ENCODE results near the gene PEPD.

PEPD gene

GRCh38 chr19:33437821-33438671 lies 83.5 kb downstream of the PEPD start:
- Histone ChIP-seq H3K9me3 (ENCODE audit: insufficient read depth, low read length) (no peaks in the 10 kb centered on the region), H3K27me3 (ENCODE audit: low read length) (no peaks in the 10 kb centered on the region), H3K36me3 (ENCODE audit: low read length) (no peaks in the 10 kb centered on the region), H4K20me1 (ENCODE audit: low read depth, low read length) (no peaks in the 10 kb centered on the region), H3K9me2 (replicated peaks; ENCODE audit: insufficient read depth, low read length) (no peaks in the 10 kb centered on the region), H3K9ac (ENCODE audit: low read length) (no peak overlapping the region), H2AFZ (ENCODE audit: low read depth, low read length, severe bottlenecking) (no peak overlapping the region), H3K79me2 (ENCODE audit: insufficient read depth, low read length) (no peaks in the 10 kb centered on the region), H3K27ac (ENCODE audit: low read depth, low read length) (no peak overlapping the region), H3K4me2 (ENCODE audit: low read depth, low read length, poor library complexity, severe bottlenecking) (no peak overlapping the region), H3F3A (ENCODE audit: insufficient read depth) (no peaks in the 10 kb centered on the region), H3K4me3 (ENCODE audit: insufficient read depth, low read length, poor library complexity, severe bottlenecking) (no peak overlapping the region)
- TF ChIP-seq, protein P1, sequence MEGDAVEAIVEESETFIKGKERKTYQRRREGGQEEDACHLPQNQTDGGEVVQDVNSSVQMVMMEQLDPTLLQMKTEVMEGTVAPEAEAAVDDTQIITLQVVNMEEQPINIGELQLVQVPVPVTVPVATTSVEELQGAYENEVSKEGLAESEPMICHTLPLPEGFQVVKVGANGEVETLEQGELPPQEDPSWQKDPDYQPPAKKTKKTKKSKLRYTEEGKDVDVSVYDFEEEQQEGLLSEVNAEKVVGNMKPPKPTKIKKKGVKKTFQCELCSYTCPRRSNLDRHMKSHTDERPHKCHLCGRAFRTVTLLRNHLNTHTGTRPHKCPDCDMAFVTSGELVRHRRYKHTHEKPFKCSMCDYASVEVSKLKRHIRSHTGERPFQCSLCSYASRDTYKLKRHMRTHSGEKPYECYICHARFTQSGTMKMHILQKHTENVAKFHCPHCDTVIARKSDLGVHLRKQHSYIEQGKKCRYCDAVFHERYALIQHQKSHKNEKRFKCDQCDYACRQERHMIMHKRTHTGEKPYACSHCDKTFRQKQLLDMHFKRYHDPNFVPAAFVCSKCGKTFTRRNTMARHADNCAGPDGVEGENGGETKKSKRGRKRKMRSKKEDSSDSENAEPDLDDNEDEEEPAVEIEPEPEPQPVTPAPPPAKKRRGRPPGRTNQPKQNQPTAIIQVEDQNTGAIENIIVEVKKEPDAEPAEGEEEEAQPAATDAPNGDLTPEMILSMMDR (IDR thresholded peaks at IDR 0.05; ENCODE audit: insufficient read depth, low read length, poor library complexity, severe bottlenecking): no peak

DNA sequence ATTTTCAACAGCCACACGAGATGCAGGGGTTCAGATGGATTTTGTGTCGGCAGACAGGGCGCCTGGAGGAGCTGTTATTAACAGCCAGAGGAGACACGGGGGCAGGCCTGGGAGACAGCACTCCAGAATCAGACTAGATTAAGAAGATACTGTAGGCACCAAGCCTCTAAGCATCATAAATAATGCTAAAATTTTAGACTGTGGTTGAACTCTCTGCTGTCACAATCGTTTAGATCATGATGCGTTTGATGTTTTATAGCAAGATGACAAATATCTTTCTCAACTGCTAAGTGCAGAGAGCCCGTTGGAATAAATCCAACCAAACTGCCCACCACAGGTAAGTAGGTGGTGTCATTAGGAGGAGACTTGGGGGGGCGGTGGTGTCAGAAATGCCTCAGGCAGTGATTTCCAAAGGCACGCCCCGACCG lies 84.2 kb downstream of the PEPD start:
- no peak overlapping the region for H3K9ac ChIP-seq (ENCODE audit: low read length)
- H3K27ac ChIP-seq (ENCODE audit: low read depth, low read length): no peak overlapping the region
- TF ChIP-seq, protein P1 (IDR thresholded peaks at IDR 0.05; ENCODE audit: insufficient read depth, low read length, poor library complexity, severe bottlenecking): no peak
- TF ChIP-seq EZH2phosphoT487 (conservative IDR thresholded peaks at IDR 0.05; ENCODE audit: low read length): no peak
- no peak overlapping the region for H3K4me3 ChIP-seq (ENCODE audit: insufficient read depth, low read length, poor library complexity, severe bottlenecking)
- H3K4me2 ChIP-seq (ENCODE audit: low read depth, low read length, poor library complexity, severe bottlenecking): no peak overlapping the region
- H2AFZ ChIP-seq (ENCODE audit: low read depth, low read length, severe bottlenecking): no peak overlapping the region
- no peaks in the 10 kb centered on the region for H4K20me1 ChIP-seq (ENCODE audit: low read depth, low read length)
- H3K27me3 ChIP-seq (ENCODE audit: low read length): no peaks in the 10 kb centered on the region
- no peaks in the 10 kb centered on the region for H3K9me2 ChIP-seq (replicated peaks; ENCODE audit: insufficient read depth, low read length)
- H3K79me2 ChIP-seq (ENCODE audit: insufficient read depth, low read length): no peaks in the 10 kb centered on the region
- no peaks in the 10 kb centered on the region for H3F3A ChIP-seq (ENCODE audit: insufficient read depth)
- no peaks in the 10 kb centered on the region for H3K9me3 ChIP-seq (ENCODE audit: insufficient read depth, low read length)
- H3K36me3 ChIP-seq (ENCODE audit: low read length): no peaks in the 10 kb centered on the region

DNA sequence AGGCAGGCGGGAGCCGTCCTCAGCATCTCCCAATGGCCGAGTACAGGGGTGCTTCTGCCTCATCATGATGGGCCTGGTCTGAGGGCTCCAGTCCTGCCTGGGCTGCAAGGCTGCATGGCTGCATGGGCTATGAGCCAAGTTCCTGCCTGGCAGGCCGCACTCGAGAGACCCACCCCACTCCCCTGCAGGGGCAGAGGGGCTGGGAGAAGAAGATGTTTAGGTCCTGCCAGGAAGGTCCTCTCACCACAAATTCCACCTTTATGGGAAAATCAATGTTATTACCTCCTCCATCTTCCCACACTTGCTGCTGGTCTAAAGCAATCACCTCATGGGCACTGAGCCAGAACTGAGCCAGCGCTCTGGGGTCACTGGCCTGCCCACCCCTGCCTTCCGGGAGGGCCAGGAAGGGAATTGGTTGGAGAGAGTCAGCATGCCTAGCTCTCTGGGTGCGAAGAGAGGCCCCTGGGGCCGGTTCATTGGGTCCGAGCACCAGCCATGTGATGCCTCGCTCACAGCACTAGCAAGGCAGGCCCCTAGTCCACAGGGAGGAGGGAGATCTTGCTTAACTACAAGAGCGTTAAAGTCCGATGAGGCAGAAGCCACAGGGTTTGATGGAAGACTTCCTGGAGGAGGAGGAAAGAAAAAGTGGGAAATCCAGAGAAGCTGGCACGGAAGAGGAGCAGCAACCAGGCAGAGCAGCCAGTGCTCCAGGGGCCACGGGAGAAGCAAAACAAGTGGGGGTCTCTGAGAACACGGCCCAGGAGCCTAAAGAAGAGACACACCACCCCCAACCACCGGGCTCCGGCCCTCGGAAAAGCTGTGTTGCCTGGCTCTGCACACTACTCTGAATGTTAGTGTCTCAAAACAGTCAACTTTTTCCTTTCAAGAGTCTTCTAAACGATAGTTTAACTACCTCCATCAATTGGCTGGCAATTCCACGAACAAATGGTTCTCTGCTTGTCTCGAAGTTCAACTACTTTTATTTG lies 84.9 kb downstream of the PEPD start:
- no peaks in the 10 kb centered on the region for H3K9me3 ChIP-seq (ENCODE audit: insufficient read depth, low read length)
- H3K36me3 ChIP-seq (ENCODE audit: low read length): no peaks in the 10 kb centered on the region
- H3K9me2 ChIP-seq (replicated peaks; ENCODE audit: insufficient read depth, low read length): no peaks in the 10 kb centered on the region
- H3K27me3 ChIP-seq (ENCODE audit: low read length): no peaks in the 10 kb centered on the region
- no peaks in the 10 kb centered on the region for H3K79me2 ChIP-seq (ENCODE audit: insufficient read depth, low read length)
- no peak overlapping the region for H3K4me2 ChIP-seq (ENCODE audit: low read depth, low read length, poor library complexity, severe bottlenecking)
- TF ChIP-seq, protein P1 (IDR thresholded peaks at IDR 0.05; ENCODE audit: insufficient read depth, low read length, poor library complexity, severe bottlenecking): no peak
- TF ChIP-seq EZH2phosphoT487 (conservative IDR thresholded peaks at IDR 0.05; ENCODE audit: low read length): no peak
- no peak overlapping the region for H3K9ac ChIP-seq (ENCODE audit: low read length)
- no peaks in the 10 kb centered on the region for H4K20me1 ChIP-seq (ENCODE audit: low read depth, low read length)
- no peak overlapping the region for H2AFZ ChIP-seq (ENCODE audit: low read depth, low read length, severe bottlenecking)
- H3K27ac ChIP-seq (ENCODE audit: low read depth, low read length): no peak overlapping the region
- no peaks in the 10 kb centered on the region for H3F3A ChIP-seq (ENCODE audit: insufficient read depth)
- no peak overlapping the region for H3K4me3 ChIP-seq (ENCODE audit: insufficient read depth, low read length, poor library complexity, severe bottlenecking)
